ENCODE measurements around the gene CEP97.

DNA sequence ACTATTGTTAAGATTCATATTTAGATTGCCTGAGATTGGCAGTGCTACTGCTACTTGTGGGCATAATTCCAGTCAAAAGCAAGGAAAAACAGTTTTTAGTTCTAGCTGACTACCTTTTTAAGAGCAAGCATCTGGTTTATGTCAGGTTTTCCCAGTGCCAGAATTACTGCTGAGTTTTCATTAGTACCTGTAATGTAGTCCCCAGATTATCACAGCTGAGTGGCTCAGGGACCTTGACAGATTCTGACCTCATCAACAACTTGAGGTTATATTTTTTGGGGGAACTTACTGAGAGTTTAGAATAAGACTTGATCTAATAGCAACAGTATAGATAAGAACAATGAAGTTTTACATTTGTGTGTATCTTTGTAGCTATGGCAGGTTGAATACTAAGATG, 85.6 kb downstream of the CEP97 start:
- TF ChIP-seq RCOR1 (IDR thresholded peaks at IDR 0.05; ENCODE audit: borderline replicate concordance in 1 of 2, low read depth in 2 of 2, low read length in 2 of 2) (no peak), ZHX1 (conservative IDR thresholded peaks at IDR 0.05; ENCODE audit: low read length) (no peak), MYC (IDR thresholded peaks at IDR 0.05; ENCODE audit: low read depth, low read length) (no peak), MYC (CRISPR knock-in tag; IDR thresholded peaks at IDR 0.05; ENCODE audit: borderline replicate concordance, low read depth) (no peak), ILK (tag; IDR thresholded peaks at IDR 0.05; ENCODE audit: borderline replicate concordance, low read depth) (no peak), STAT5A (IDR thresholded peaks at IDR 0.05; ENCODE audit: borderline replicate concordance, low read length) (no peak), CBX5 (IDR thresholded peaks at IDR 0.05; ENCODE audit: borderline replicate concordance, low read depth) (no peak), CEBPB (tag; IDR thresholded peaks at IDR 0.05) (no peak)
- TF ChIP-seq, protein P1, sequence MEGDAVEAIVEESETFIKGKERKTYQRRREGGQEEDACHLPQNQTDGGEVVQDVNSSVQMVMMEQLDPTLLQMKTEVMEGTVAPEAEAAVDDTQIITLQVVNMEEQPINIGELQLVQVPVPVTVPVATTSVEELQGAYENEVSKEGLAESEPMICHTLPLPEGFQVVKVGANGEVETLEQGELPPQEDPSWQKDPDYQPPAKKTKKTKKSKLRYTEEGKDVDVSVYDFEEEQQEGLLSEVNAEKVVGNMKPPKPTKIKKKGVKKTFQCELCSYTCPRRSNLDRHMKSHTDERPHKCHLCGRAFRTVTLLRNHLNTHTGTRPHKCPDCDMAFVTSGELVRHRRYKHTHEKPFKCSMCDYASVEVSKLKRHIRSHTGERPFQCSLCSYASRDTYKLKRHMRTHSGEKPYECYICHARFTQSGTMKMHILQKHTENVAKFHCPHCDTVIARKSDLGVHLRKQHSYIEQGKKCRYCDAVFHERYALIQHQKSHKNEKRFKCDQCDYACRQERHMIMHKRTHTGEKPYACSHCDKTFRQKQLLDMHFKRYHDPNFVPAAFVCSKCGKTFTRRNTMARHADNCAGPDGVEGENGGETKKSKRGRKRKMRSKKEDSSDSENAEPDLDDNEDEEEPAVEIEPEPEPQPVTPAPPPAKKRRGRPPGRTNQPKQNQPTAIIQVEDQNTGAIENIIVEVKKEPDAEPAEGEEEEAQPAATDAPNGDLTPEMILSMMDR (IDR thresholded peaks at IDR 0.05 in 2 of 3, conservative IDR thresholded peaks at IDR 0.05 in 1 of 3; ENCODE audit: insufficient read depth in 2 of 3, low read depth in 1 of 3, low read length in 3 of 3), result no peak
- TF ChIP-seq, protein P2, sequence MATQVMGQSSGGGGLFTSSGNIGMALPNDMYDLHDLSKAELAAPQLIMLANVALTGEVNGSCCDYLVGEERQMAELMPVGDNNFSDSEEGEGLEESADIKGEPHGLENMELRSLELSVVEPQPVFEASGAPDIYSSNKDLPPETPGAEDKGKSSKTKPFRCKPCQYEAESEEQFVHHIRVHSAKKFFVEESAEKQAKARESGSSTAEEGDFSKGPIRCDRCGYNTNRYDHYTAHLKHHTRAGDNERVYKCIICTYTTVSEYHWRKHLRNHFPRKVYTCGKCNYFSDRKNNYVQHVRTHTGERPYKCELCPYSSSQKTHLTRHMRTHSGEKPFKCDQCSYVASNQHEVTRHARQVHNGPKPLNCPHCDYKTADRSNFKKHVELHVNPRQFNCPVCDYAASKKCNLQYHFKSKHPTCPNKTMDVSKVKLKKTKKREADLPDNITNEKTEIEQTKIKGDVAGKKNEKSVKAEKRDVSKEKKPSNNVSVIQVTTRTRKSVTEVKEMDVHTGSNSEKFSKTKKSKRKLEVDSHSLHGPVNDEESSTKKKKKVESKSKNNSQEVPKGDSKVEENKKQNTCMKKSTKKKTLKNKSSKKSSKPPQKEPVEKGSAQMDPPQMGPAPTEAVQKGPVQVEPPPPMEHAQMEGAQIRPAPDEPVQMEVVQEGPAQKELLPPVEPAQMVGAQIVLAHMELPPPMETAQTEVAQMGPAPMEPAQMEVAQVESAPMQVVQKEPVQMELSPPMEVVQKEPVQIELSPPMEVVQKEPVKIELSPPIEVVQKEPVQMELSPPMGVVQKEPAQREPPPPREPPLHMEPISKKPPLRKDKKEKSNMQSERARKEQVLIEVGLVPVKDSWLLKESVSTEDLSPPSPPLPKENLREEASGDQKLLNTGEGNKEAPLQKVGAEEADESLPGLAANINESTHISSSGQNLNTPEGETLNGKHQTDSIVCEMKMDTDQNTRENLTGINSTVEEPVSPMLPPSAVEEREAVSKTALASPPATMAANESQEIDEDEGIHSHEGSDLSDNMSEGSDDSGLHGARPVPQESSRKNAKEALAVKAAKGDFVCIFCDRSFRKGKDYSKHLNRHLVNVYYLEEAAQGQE (IDR thresholded peaks at IDR 0.05; ENCODE audit: borderline replicate concordance), result no peak
- TF ChIP-seq, protein P2 (CRISPR knock-in tag; IDR thresholded peaks at IDR 0.05; ENCODE audit: low read depth), result no peak

All from K562 (cell line).